ENCODE results near the gene RS1.

DNA sequence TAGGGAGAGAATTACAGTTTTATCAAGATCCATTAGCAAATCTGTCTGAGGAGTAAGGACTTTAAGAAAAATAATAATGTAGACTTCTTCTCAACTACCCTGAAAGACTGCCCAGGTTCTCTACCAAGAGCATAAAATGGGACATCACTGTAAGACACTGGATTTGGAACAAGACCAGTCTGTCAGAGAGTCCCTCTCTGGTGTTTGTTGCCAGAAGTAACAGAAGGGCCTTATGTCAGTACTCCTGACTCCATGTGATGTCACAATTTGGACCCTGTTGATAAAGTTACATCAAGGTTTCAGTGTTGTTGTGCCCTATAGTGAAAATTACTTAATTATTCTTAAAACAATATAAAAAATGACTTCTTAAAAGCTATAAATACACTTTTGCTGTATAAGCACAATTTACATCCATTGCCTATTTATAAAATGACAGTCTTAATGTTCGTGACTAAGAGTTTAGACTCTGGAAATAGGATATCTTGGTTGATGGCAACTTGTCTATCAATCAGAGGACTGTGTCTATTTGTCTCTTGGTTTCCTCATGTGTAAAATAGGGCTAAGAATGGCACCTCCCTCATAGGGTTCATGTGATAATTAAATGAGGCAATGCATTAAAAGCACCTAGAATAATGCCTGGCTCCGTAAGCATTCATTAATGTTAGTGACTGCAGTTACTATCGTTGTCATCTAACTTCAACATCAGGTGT lies 57.8 kb downstream of the RS1 start:
- no peak for TF ChIP-seq CTCF (IDR thresholded peaks at IDR 0.05; ENCODE audit: extremely low read depth in 1 of 2, insufficient read depth in 1 of 2, low read depth in 1 of 2, low read length in 2 of 2)
- no peak for TF ChIP-seq POLR2A (IDR thresholded peaks at IDR 0.05; ENCODE audit: low read depth, low read length)
- no peak for TF ChIP-seq JUN (IDR thresholded peaks at IDR 0.05; ENCODE audit: borderline replicate concordance, insufficient read depth, insufficient read length, low read depth)
- TF ChIP-seq EZH2 (IDR thresholded peaks at IDR 0.05; ENCODE audit: borderline replicate concordance, low read depth, low read length, severe bottlenecking): no peak

All from endothelial cell of umbilical vein (primary cell).